ENCODE measurements around the gene SEMA6A.
"Not testable (repeated sequence)": the region's sequence is repeated elsewhere in the genome, so short reads cannot be mapped to it uniquely, and the experiment has no call there.

Gene SEMA6A

DNA sequence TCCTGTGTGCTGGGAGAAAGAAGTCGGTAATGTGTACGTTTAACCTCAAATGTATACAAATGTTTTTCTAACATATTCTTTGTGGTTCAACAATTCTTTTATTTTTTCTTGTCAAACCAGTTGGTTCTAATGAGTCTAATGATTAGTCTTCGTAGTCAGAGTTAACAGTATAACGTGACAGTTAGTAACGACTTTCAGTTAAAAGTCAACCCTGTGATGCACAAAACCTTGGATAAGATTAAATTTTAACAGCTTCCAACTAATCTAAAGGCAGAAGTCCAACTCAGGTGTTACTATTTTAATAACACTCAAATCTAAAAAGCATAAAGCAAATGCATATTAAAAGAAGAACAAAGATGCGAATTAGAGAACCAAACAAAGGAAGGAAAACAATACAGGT lies 47.0 kb downstream of the SEMA6A start:
- no peak for DNase-seq (ENCODE audit: extremely low read depth, low read depth)
- TF ChIP-seq, protein P1, sequence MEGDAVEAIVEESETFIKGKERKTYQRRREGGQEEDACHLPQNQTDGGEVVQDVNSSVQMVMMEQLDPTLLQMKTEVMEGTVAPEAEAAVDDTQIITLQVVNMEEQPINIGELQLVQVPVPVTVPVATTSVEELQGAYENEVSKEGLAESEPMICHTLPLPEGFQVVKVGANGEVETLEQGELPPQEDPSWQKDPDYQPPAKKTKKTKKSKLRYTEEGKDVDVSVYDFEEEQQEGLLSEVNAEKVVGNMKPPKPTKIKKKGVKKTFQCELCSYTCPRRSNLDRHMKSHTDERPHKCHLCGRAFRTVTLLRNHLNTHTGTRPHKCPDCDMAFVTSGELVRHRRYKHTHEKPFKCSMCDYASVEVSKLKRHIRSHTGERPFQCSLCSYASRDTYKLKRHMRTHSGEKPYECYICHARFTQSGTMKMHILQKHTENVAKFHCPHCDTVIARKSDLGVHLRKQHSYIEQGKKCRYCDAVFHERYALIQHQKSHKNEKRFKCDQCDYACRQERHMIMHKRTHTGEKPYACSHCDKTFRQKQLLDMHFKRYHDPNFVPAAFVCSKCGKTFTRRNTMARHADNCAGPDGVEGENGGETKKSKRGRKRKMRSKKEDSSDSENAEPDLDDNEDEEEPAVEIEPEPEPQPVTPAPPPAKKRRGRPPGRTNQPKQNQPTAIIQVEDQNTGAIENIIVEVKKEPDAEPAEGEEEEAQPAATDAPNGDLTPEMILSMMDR (IDR thresholded peaks at IDR 0.05; ENCODE audit: low read depth, low read length), result no peak

DNA sequence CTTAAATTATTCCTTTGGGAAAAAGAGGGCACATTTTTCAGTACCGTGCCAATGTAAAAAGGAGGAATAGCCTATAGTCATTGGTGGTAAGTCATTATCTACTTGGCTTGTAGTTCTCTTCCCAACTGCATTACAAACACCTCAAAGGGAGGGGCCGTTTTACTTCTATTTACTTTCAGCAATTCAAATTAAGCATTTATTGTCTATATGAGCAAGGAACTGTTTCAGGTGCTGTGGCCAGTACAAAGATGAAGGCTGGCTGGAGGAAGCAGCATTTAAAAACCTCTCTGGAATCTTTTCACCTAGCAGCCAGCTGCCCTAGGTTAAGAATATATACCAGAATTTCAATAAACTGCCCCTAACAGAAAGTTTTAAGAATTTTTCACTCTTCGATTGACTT lies 48.9 kb downstream of the SEMA6A start:
- TF ChIP-seq, protein P1 (IDR thresholded peaks at IDR 0.05; ENCODE audit: low read depth, low read length), result no peak
- DNase-seq (ENCODE audit: extremely low read depth, low read depth), result no peak

DNA sequence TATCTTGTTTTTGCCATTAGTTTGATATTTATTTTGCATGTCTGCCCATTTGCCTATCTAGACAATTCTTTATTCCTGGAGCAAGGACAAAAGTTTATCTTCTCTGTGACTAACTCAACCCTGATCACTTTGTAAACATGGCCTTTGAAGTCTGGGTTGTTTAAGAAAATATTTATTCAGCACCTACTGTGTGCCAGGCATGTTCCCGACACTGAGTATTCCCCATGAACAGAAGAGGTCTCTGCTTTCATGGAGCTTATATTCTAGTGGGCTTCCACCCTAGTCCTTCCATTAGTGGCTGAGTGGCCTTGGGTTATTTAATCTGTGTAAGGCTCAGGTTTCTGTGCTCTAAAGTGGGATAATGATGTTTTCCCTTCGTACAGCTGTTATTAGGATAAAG lies 49.7 kb downstream of the SEMA6A start:
- DNase-seq (ENCODE audit: extremely low read depth, low read depth), result no peak
- TF ChIP-seq, protein P1 (IDR thresholded peaks at IDR 0.05; ENCODE audit: low read depth, low read length), result no peak

DNA sequence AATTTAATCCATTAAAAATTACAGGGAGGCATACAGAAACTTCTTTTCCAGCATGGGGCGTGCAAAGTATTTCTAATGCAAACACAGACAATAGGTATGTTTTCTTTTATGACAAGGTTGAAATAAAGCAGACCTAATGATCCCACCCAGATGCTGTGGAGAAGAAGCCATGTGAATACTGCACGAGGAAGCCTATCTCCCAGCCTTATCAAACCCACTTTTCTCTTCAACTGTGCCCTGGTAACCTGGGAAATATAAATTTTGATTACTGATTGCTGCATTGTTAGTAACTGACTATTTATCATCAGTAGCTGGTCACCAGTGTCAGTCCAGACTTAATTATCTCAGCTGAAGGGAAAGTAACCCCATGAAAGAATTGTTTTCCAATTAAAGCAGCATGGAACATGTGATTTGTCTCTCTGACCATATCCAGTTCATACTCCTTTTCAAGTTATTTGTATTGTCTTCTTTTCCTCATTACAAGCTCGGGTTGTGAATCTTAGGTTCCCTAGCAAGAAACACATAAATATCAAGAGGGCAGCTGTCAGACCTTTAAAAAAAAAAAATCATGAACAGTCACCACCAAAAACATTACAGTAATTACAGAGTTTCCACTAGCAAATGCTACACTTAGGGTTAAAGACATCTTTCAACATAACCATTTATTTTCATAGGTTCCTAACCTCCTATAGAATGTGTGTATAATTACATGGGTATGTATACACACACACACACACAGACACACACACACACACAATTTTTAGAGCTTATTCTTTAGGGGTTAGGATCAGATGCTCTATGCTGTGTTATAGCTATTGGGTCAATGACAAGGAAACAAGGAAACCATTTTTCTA lies 50.3 kb downstream of the SEMA6A start:
- no peak for DNase-seq (ENCODE audit: extremely low read depth, low read depth)
- TF ChIP-seq, protein P1 (IDR thresholded peaks at IDR 0.05; ENCODE audit: low read depth, low read length), result no peak

DNA sequence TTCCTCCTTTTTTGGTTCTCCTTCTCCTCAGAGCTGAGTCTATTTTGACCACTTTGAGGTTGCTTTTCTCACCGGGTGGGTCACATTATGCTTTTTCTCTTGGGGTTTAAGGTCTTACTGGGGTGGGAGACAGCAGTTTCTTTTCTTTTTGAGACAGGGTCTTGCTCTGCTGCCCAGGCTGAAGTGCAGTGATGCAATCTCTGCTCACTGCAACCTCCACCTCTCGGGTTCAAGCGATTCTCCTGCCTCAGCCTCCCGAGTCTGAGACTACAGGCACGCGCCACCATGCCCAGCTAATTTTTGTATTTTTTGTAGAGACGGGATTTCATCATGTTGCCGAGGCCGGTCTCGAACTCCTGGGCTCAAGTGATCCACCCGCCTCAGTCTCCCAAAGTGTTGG lies 51.4 kb downstream of the SEMA6A start:
- not testable (repeated sequence) for DNase-seq (ENCODE audit: extremely low read depth, low read depth)

DNA sequence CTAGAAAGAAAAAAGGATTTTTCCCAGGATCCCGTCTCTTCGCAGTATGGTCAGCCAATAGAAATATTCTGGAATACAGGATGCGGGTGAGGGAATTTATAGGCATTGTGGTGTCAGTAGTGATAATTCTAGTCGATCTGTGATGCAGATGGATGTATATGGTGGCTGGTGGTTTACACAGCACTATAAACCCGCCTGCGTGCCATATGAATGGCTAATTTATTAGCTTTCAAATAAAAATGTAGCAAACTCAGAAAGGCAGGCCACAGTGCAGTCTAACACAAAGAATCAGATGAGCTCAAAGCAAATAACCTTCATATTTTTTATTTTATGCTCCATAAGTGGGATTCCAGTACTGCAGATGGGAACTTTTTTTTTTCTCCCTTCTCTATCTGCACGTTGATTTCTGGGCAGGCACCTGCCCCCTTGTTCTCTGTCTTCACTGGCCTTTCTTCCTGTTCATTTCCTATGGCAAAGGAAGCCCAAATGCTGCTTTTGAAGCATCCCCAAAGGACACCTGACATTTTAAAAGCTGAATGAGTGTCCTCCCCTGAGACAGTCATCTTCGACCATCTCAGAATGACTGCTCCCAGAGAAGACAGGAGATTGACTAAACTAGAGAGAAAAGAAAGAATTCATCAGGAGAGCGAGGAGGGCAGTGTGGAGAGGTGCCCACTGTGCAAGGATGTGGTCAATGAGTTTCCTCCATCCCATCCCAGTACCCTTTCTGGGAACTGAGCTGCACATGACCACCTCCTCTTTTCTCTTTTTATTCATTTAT lies 52.1 kb downstream of the SEMA6A start:
- TF ChIP-seq, protein P1 (IDR thresholded peaks at IDR 0.05; ENCODE audit: low read depth, low read length), result no peak
- DNase-seq (ENCODE audit: extremely low read depth, low read depth), result no peak

DNA sequence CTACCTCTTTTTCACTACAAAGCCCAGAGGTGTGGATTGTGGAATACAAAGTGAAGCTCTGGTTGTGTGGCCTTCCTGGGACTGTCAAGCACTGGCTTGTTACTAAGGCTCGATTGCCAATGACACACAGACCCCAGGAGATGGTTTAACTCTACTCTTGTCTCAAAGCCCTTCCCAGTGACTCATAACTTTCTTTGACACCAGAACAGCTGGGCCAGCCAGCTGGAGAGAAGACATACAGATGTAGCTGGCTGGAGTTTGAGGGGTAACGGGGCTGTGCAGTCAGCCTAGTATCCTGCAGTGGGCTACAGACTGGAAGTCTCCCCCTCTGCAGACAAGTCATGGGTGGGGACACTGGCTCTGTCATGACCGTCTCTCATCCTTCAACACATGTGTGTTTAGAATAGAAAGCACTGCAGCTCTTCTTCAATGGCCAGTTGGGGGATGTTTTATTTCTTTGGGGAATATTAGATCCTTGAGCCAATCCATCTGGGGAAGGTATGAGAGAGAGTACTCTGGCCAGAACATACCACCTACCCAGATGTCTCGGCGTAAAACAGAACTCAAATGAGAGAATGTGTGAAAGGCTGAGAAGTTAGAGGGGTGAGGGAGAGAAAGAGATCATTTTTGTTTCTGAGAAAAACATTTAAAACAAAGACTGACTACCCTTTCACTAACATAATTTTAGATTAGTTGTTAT lies 53.3 kb downstream of the SEMA6A start:
- no peak for DNase-seq (ENCODE audit: extremely low read depth, low read depth)
- TF ChIP-seq, protein P1 (IDR thresholded peaks at IDR 0.05; ENCODE audit: low read depth, low read length), result no peak
